ENCODE results near the gene HBB. TPM values are rescaled to one million over a fixed set of nuclear protein-coding genes. Genes with fewer than 3 reads are reported as not detected.
A peak's percentile ranks its signal among the peaks of the same experiment; 100 is the strongest.

The HBB gene
- total RNA-seq, 1 experiment from 2014 or later: not detected

GRCh38 chr11:5258543-5259262 lies 31.8 kb upstream of the HBB start:
- no peak overlapping the region for H2AFZ ChIP-seq (ENCODE audit: low read length)

More at GRCh38 chr11:5258543-5259262, 31.8 kb upstream of the HBB start:
- no peaks in the 10 kb centered on the region for H4K20me1 ChIP-seq (ENCODE audit: control insufficient read depth, insufficient read depth, insufficient read length)
- no peak overlapping the region for H2BK20ac ChIP-seq (ENCODE audit: low read depth, low read length, poor library complexity, severe bottlenecking)
- H3K9ac ChIP-seq (ENCODE audit: extremely low read depth, insufficient read length, low read length): no peak overlapping the region
- no peak for TF ChIP-seq CTCF (conservative IDR thresholded peaks at IDR 0.05)
- no peaks in the 10 kb centered on the region for H3K23me2 ChIP-seq (ENCODE audit: insufficient read length, low read depth, low read length, poor library complexity, severe bottlenecking)
- H3K36me3 Mint-ChIP-seq (ENCODE audit: insufficient read depth in 1 of 3, low read depth in 3 of 3): peaks cover 0 to 18% (median 0%) of the 10 kb centered on the region in 3 experiments; a peak in 3 of 7 replicates
- no peaks in the 10 kb centered on the region for H3K4me1 ChIP-seq (ENCODE audit: insufficient read depth, low read length)
- H3K79me2 ChIP-seq (ENCODE audit: insufficient read depth, low read length): no peaks in the 10 kb centered on the region
- H4K8ac ChIP-seq (replicated peaks; ENCODE audit: insufficient read length, low read depth, low read length): no peak overlapping the region
- H3K4ac ChIP-seq (ENCODE audit: low read depth, low read length): no peak overlapping the region
- H2AK5ac ChIP-seq (ENCODE audit: insufficient read length, low read length): no peak overlapping the region
- no CpG with 5 or more reads among the region's 7 CpGs for WGBS (ENCODE audit: extremely low coverage, insufficient read length, low lambda C conversion rate)
- H3K9me3 Mint-ChIP-seq: peaks cover 13 to 18% of the 10 kb centered on the region in 2 experiments
- no peak overlapping the region for H2BK12ac ChIP-seq (ENCODE audit: insufficient read length, low read depth, low read length)
- no peak overlapping the region for H4K5ac ChIP-seq (ENCODE audit: insufficient read length, low read depth, low read length)
- H3K79me1 ChIP-seq (ENCODE audit: insufficient read depth, low read depth, low read length, poor library complexity, severe bottlenecking): no peaks in the 10 kb centered on the region
- H3K27me3 ChIP-seq (ENCODE audit: insufficient read depth, low read length): no peaks in the 10 kb centered on the region; the same call in 1 of the 2 replicates
- H3K27ac Mint-ChIP-seq: no peak overlapping the region
- H3K4me3 Mint-ChIP-seq: no peak overlapping the region
- no peak overlapping the region for H3K27ac ChIP-seq (ENCODE audit: insufficient read length, low read depth, low read length)
- peak; percentile 63 for DNase-seq
- H3T11ph ChIP-seq (ENCODE audit: low read length): no peak overlapping the region
- peaks cover 40% of the 10 kb centered on the region for H3K27me3 Mint-ChIP-seq (ENCODE audit: low read depth)
- no peak overlapping the region for H2BK120ac ChIP-seq (ENCODE audit: low read depth, low read length, poor library complexity, severe bottlenecking)
- H3K14ac ChIP-seq (ENCODE audit: insufficient read depth, low read length): no peak overlapping the region; the same call in 1 of the 2 replicates
- no peaks in the 10 kb centered on the region for H3K9me3 ChIP-seq (ENCODE audit: control insufficient read depth, low read depth, low read length)
- H2BK5ac ChIP-seq (ENCODE audit: insufficient read length, low read length): no peak overlapping the region
- no peak overlapping the region for H3K18ac ChIP-seq (ENCODE audit: insufficient read length, low read depth, low read length)
- H4K91ac ChIP-seq (ENCODE audit: insufficient read length, low read depth, low read length): no peak overlapping the region
- H3K4me1 Mint-ChIP-seq: peaks cover 29 to 31% of the 10 kb centered on the region in 2 experiments
- H3K56ac ChIP-seq (ENCODE audit: insufficient read length, low read depth, low read length): no peak overlapping the region
- H2BK15ac ChIP-seq (ENCODE audit: low read depth, low read length): no peak overlapping the region
- H3K23ac ChIP-seq (ENCODE audit: insufficient read length, low read depth, low read length): no peak overlapping the region
- no peak overlapping the region for H3K4me2 ChIP-seq (ENCODE audit: insufficient read depth, insufficient read length, low read length)

All from H9 (cell line).